HEK293 (cell line): ENCODE results near the gene KBTBD12.

Source experiments
- CTCF ChIA-PET: fragments of 350-600 bp; formaldehyde crosslinking; extraction: SDS; loops from one replicate; lab custom pipeline; 2021; ENCODE audit warnings: antibody characterized with exemption; lab: Yijun Ruan, JAX
- POLR2A ChIA-PET: fragments of 300-600 bp; formaldehyde crosslinking; extraction: SDS; loops from one replicate; lab custom pipeline; 2020; ENCODE audit warnings: antibody characterized with exemption, inconsistent platforms; lab: Yijun Ruan, JAX
- H3K27ac ChIP-seq: fragments of 200-500 bp; sonication (Bioruptor generic); 2 replicates; pipeline ENCODE4 v1.5.1; 2014; ENCODE audit warnings: low read depth, low read length, control low read depth, inconsistent platforms; ENCODE audit errors: extremely low read depth
- H3K36me3 ChIP-seq, 2 experiments: fragments of 200-500 bp in 1 of 2; sonication (Bioruptor generic) in 1 of 2; 1 replicate in 1 of 2; 2 replicates in 1 of 2; pipeline ENCODE4 v1.5.1; 2014 to 2017; ENCODE audit warnings: inconsistent platforms in 2 of 2, low read length in 2 of 2; ENCODE audit not compliant: control insufficient read depth in 2 of 2, insufficient read depth in 1 of 2
- H3K4me1 ChIP-seq: fragments of 200-500 bp; sonication (Bioruptor generic); 2 replicates; pipeline ENCODE4 v1.5.1; 2014; ENCODE audit warnings: mild to moderate bottlenecking, low read length, inconsistent platforms; ENCODE audit not compliant: control insufficient read depth, insufficient read depth
- H3K4me3 ChIP-seq: 2 replicates; pipeline ENCODE4 v1.5.1; 2011; ENCODE audit warnings: low read depth, mild to moderate bottlenecking, control low read depth, low read length, moderate library complexity
- H3K9me3 ChIP-seq: fragments of 200-500 bp; sonication (Bioruptor generic); 2 replicates; pipeline ENCODE4 v1.5.1; 2014; ENCODE audit warnings: low read depth, low read length, inconsistent platforms; ENCODE audit not compliant: control insufficient read depth, insufficient read depth
- BCL11B ChIP-seq: fragments of 450-650 bp; formaldehyde crosslinking; IDR thresholded peaks from 2 replicates; pipeline ENCODE4 v1.5.1; 2016; ENCODE audit warnings: low read depth, missing biosample characterization, missing genetic modification characterization
- FEZF1 ChIP-seq: fragments of 450-650 bp; formaldehyde crosslinking; IDR thresholded peaks from 2 replicates; pipeline ENCODE4 v1.5.1; 2016; ENCODE audit warnings: missing biosample characterization, missing genetic modification characterization
- GFI1B ChIP-seq: fragments of 450-650 bp; formaldehyde crosslinking; IDR thresholded peaks from 2 replicates; pipeline ENCODE4 v1.5.1; 2016; ENCODE audit warnings: missing biosample characterization, missing genetic modification characterization
- HIC1 ChIP-seq: fragments of 450-650 bp; formaldehyde crosslinking; IDR thresholded peaks from 2 replicates; pipeline ENCODE4 v1.5.1; 2016; ENCODE audit warnings: missing biosample characterization, missing genetic modification characterization
- KLF8 ChIP-seq: fragments of 450-650 bp; formaldehyde crosslinking; IDR thresholded peaks from 2 replicates; pipeline ENCODE4 v1.5.1; 2016; ENCODE audit warnings: missing biosample characterization, missing genetic modification characterization
- SP2 ChIP-seq: fragments of 450-650 bp; formaldehyde crosslinking; IDR thresholded peaks from 2 replicates; pipeline ENCODE4 v1.5.1; 2016; ENCODE audit warnings: missing biosample characterization, missing genetic modification characterization
- TSHZ1 ChIP-seq: fragments of 450-650 bp; formaldehyde crosslinking; IDR thresholded peaks from 2 replicates; pipeline ENCODE4 v1.5.1; 2016; ENCODE audit warnings: missing biosample characterization, missing genetic modification characterization, borderline replicate concordance
- ZFP41 ChIP-seq: fragments of 450-650 bp; formaldehyde crosslinking; IDR thresholded peaks from 2 replicates; pipeline ENCODE4 v1.5.1; 2016; ENCODE audit warnings: missing biosample characterization, missing genetic modification characterization, borderline replicate concordance
- ZNF10 ChIP-seq: fragments of 450-650 bp; formaldehyde crosslinking; IDR thresholded peaks from 2 replicates; pipeline ENCODE4 v1.5.1; 2017; ENCODE audit warnings: missing biosample characterization, missing genetic modification characterization
- ZNF184 ChIP-seq: fragments of 450-650 bp; IDR thresholded peaks from 2 replicates; pipeline ENCODE4 v1.5.1; 2018; ENCODE audit warnings: missing biosample characterization, mild to moderate bottlenecking, missing genetic modification characterization
- ZNF19 ChIP-seq: fragments of 450-650 bp; formaldehyde crosslinking; IDR thresholded peaks from 2 replicates; pipeline ENCODE4; 2016; ENCODE audit warnings: missing biosample characterization, missing genetic modification characterization, low read depth
- ZNF416 ChIP-seq: fragments of 450-650 bp; formaldehyde crosslinking; IDR thresholded peaks from 2 replicates; pipeline ENCODE4 v1.5.1; 2016; ENCODE audit warnings: missing biosample characterization, missing genetic modification characterization
- ZNF423 ChIP-seq: fragments of 450-650 bp; formaldehyde crosslinking; IDR thresholded peaks from 2 replicates; pipeline ENCODE4 v1.5.1; 2016; ENCODE audit warnings: missing biosample characterization, missing genetic modification characterization
- ZNF426 ChIP-seq: fragments of 450-650 bp; formaldehyde crosslinking; IDR thresholded peaks from 2 replicates; pipeline ENCODE4 v1.5.1; 2017; ENCODE audit warnings: missing biosample characterization, missing genetic modification characterization, mild to moderate bottlenecking, inconsistent platforms, moderate library complexity
- ZNF558 ChIP-seq: fragments of 450-650 bp; formaldehyde crosslinking; IDR thresholded peaks from 2 replicates; pipeline ENCODE4 v1.5.1; 2016; ENCODE audit warnings: missing biosample characterization, missing genetic modification characterization
- ZNF571 ChIP-seq: fragments of 450-650 bp; formaldehyde crosslinking; IDR thresholded peaks from 2 replicates; pipeline ENCODE4 v1.5.0; 2017; ENCODE audit warnings: missing biosample characterization, missing genetic modification characterization
- ZNF600 ChIP-seq: fragments of 450-650 bp; formaldehyde crosslinking; IDR thresholded peaks from 2 replicates; pipeline ENCODE4 v1.5.1; 2016; ENCODE audit warnings: missing biosample characterization, missing genetic modification characterization
- ZNF629 ChIP-seq: fragments of 450-650 bp; formaldehyde crosslinking; IDR thresholded peaks from 2 replicates; pipeline ENCODE4 v1.5.1; 2017; ENCODE audit warnings: missing biosample characterization, missing genetic modification characterization
- ZNF639 ChIP-seq: fragments of 450-650 bp; formaldehyde crosslinking; IDR thresholded peaks from 2 replicates; pipeline ENCODE4 v1.5.1; 2016; ENCODE audit warnings: missing biosample characterization, missing genetic modification characterization
- ZNF654 ChIP-seq: fragments of 450-650 bp; formaldehyde crosslinking; IDR thresholded peaks from 2 replicates; pipeline ENCODE4 v1.5.1; 2016; ENCODE audit warnings: low read depth, missing biosample characterization, missing genetic modification characterization
- ZNF777 ChIP-seq: fragments of 450-650 bp; formaldehyde crosslinking; IDR thresholded peaks from 2 replicates; pipeline ENCODE4 v1.5.1; 2017; ENCODE audit warnings: missing biosample characterization, missing genetic modification characterization, borderline replicate concordance
- ZNF830 ChIP-seq: fragments of 450-650 bp; IDR thresholded peaks from 2 replicates; pipeline ENCODE4 v1.5.0; 2018; ENCODE audit warnings: missing biosample characterization, missing genetic modification characterization, low read depth, mild to moderate bottlenecking, moderate library complexity
- ZNF837 ChIP-seq: fragments of 450-650 bp; formaldehyde crosslinking; IDR thresholded peaks from 2 replicates; pipeline ENCODE4 v1.5.1; 2016; ENCODE audit warnings: missing biosample characterization, missing genetic modification characterization
- ZNF843 ChIP-seq: fragments of 450-650 bp; formaldehyde crosslinking; IDR thresholded peaks from 2 replicates; pipeline ENCODE4 v1.5.1; 2016; ENCODE audit warnings: missing biosample characterization, missing genetic modification characterization
- ZSCAN16 ChIP-seq: fragments of 450-650 bp; formaldehyde crosslinking; IDR thresholded peaks from 2 replicates; pipeline ENCODE4 v1.5.1; 2016; ENCODE audit warnings: missing biosample characterization, missing genetic modification characterization
- TF ChIP-seq, protein P1 (sequence below): fragments of 450-650 bp; formaldehyde crosslinking; IDR thresholded peaks from 2 replicates; pipeline ENCODE4 v1.5.1; 2016; ENCODE audit warnings: missing biosample characterization, missing genetic modification characterization, low read depth

KBTBD12 gene

DNA sequence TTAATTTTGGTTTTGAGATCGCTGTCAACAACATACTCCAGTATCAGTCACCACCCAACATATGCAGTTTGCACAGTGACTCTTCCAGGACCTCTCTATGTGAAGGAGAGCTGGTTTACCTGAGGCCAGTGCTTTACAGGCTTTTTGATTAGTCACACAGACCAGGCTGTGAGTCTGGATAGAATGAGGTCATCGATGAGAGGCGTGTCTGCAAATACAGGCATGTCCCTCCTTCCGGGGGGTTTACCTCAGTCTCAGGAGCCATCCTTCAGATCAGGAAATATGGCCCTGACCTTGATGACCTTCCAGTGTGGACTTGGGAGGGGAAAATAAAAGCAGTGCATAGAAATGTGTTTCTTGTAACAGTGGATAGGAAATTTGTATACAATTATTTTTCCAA, 46.9 kb downstream of the KBTBD12 start (continued):
- no peak for TF ChIP-seq HIC1
- TF ChIP-seq ZNF837 (tag by site-specific recombination), result no peak
- no peak for TF ChIP-seq ZNF654
- TF ChIP-seq, protein P1, sequence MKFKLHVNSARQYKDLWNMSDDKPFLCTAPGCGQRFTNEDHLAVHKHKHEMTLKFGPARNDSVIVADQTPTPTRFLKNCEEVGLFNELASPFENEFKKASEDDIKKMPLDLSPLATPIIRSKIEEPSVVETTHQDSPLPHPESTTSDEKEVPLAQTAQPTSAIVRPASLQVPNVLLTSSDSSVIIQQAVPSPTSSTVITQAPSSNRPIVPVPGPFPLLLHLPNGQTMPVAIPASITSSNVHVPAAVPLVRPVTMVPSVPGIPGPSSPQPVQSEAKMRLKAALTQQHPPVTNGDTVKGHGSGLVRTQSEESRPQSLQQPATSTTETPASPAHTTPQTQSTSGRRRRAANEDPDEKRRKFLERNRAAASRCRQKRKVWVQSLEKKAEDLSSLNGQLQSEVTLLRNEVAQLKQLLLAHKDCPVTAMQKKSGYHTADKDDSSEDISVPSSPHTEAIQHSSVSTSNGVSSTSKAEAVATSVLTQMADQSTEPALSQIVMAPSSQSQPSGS (tag by site-specific recombination), result peak; percentile 86
- no peak for TF ChIP-seq ZNF184 (tag by site-specific recombination)
- TF ChIP-seq ZNF629, result peak; percentile 78
- TF ChIP-seq SP2 (tag by site-specific recombination), result peak; percentile 33; the same call in 1 of the 2 replicates
- no peak for TF ChIP-seq ZNF830 (tag by site-specific recombination)
- 0 out of 2 replicates have a peak, but pooled peaks have one; percentile 12 for TF ChIP-seq ZNF600
- TF ChIP-seq FEZF1, result no peak
- no peak for TF ChIP-seq ZFP41 (tag by site-specific recombination)
- TF ChIP-seq, all 188 proteins: peak for 15

DNA sequence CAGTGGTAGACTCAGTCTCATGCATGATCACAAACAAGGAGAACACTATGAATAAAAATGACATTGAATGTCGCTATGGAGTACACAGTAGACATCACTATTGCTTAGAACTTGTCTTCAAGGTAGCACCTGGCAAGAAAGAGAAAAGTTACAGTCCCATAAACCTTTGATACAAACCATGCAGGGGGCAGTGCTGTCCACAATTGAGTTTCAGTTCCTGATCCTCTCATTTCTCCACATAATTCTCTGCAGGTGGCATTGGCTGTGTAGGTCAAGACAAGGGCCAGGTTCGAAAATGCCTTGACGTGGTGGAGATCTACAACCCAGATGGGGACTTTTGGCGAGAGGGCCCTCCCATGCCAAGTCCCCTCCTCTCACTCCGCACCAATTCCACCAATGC, 47.9 kb downstream of the KBTBD12 start:
- Histone ChIP-seq H3K36me3 (no peaks in the 10 kb centered on the region), H3K4me1 (no peaks in the 10 kb centered on the region), H3K27ac (no peak overlapping the region), H3K9me3 (no peaks in the 10 kb centered on the region), H3K4me3 (no peak overlapping the region)
- ChIA-PET CTCF (no interaction called here), POLR2A (no interaction called here)
- TF ChIP-seq TSHZ1 (tag by site-specific recombination), result no peak
- no peak for TF ChIP-seq ZNF558 (tag by site-specific recombination)
- no peak for TF ChIP-seq ZNF426 (tag by site-specific recombination)
- TF ChIP-seq ZNF10 (tag by site-specific recombination), result no peak
- no peak for TF ChIP-seq BCL11B
- no peak for TF ChIP-seq KLF8 (tag by site-specific recombination)
- no peak for TF ChIP-seq ZNF639 (tag by site-specific recombination)
- no peak for TF ChIP-seq ZNF571 (tag by site-specific recombination)
- TF ChIP-seq ZNF19, result no peak
- TF ChIP-seq ZNF777 (tag by site-specific recombination), result no peak
- no peak for TF ChIP-seq ZNF654
- TF ChIP-seq ZSCAN16, result no peak
- TF ChIP-seq ZNF423 (tag by site-specific recombination), result no peak
- no peak for TF ChIP-seq ZNF843 (tag by site-specific recombination)
- no peak for TF ChIP-seq ZNF837 (tag by site-specific recombination)
- TF ChIP-seq GFI1B (tag by site-specific recombination), result no peak
- no peak for TF ChIP-seq ZNF416 (tag by site-specific recombination)
